Activated CD8-positive, alpha-beta memory T cell treated with anti-CD3 and anti-CD28 coated beads for 24 hours (primary cell): ENCODE measurements around the gene CLIP3.
"Not testable (repeated sequence)": the region's sequence is repeated elsewhere in the genome, so short reads cannot be mapped to it uniquely, and the experiment has no call there.

Source experiments
- DNase-seq: peaks from one replicate; pipeline ENCODE4 v3.0.0-alpha.2; 2020

CLIP3 gene, protein sequence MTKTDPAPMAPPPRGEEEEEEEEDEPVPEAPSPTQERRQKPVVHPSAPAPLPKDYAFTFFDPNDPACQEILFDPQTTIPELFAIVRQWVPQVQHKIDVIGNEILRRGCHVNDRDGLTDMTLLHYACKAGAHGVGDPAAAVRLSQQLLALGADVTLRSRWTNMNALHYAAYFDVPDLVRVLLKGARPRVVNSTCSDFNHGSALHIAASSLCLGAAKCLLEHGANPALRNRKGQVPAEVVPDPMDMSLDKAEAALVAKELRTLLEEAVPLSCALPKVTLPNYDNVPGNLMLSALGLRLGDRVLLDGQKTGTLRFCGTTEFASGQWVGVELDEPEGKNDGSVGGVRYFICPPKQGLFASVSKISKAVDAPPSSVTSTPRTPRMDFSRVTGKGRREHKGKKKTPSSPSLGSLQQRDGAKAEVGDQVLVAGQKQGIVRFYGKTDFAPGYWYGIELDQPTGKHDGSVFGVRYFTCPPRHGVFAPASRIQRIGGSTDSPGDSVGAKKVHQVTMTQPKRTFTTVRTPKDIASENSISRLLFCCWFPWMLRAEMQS

DNA sequence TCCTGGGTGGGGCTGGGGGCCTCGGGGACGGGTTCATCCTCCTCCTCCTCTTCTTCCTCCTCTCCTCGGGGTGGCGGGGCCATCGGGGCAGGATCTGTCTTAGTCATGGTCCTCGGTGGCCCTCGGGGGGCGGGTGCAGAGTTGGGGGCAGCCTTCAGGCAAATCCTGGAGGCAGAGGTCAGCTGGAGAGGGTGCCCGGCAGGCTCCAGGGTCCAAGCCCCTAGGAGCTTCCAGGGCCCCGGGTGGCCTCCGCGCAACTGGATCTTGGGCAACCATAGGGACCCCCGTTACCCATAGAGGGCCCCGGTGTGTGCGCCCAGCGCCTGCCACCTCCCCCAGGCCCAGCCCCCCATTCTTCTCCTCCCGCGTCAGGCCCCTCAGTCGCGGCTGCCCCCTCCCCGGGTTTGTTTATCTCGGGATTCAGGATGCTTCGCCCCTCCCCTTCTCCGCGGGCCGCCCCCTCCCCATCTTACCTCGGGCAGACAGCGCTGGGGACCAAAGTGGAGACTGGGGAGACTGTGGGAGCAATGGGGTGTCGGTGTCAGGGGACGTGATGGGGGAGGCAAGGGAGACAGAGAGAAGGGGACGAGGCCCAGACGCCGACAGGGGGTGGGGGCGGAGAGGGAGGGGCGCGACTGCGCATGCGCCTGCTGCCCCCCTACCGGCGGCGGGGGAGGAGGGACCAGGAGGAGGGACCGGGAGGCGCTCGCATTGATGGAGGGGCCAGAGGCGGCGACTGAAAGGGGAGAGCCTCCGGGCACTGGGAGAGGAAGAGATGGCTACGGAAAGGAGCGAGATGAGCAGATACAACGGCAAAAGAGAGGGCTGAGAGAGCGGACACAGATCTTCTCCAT is at the start of gene CLIP3:
Gene CLIP3, minus strand, starts transcription at position 623 of the 854 bp plus-strand sequence. Its CDS starts 516 bp downstream, at position 107.
- peak; percentile 80 for DNase-seq

GRCh38 chr19:36081894-36082293 is 49.2 kb upstream of the CLIP3 start:
- DNase-seq, result no peak

DNA sequence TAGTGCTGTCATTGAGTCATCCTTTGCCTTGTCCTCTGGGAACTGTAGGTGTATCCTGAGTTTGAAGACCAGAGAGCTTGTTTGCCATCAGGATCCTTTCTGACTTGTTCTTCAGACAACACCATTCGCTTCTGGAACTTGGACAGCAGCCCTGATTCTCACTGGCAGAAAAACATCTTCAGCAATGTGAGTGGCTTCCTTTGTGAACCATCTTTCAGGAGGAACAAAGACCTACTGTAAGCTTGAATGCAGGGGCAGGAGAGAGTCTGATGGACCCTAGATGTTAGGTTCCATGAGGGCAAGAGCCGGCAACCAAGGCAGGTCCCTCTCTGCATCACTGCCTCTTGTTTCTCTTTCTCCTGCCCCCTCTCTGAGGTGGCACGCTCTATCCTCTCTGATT is 48.7 kb upstream of the CLIP3 start:
- DNase-seq, result no peak

DNA sequence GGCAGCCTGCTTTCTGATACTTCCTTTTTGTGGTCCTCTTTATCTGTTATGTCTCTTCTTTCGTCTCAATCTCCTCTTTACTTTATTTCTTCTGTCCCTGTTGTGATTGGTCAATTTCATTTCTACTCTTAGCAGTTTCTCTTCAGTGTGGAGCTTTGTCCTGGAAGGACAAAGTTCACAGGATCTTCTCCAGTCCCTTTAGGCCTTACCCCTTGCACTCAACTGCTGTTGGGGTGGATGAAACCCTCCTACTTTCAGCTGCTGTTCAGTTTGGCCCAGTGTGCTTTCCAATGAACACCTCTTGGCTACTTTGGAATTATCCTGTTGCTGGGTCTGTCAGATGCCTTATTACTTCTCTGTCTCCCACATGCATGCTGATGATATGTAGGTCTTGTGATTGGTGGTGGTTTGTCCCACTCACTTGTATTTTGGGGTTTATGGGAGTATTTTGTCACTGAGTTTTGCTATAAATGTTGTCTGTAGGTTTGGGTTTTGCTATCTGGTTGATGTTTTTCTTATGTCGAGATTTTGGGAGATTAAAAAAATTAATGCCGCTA is 46.8 kb upstream of the CLIP3 start:
- no peak for DNase-seq

DNA sequence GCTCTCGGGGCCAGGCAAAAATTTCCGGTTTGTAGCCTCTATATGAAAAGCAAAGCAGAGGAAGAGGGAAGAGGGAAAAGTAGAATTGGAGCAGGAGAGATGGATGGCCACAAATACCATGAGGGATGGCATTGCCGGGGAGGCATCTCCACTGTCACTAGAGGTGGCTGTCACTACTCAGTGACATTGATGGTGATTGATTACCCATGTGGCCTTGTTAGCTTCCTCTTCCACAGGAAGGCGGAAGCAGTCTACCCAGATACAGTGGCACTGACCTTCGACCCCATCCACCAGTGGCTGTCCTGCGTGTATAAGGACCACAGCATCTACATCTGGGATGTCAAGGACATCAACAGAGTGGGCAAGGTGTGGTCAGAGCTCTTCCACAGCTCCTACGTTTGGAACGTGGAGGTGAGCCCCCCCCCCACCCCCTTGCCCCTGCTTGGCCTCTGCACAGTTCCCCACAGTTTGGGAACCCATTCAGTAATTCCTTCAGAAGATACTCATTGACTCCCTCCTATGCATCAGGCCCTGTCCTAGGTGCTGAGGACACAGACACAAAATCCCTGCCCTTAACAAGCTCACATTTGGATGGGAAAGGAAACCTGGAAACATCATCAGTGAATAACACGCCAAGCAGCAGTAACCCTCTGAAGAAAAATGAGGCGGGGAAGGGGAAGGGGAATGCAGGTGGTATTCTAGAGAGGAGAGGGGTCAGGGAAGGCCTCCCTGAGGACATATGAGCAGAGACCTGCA is 40.6 kb upstream of the CLIP3 start:
- no peak for DNase-seq

DNA sequence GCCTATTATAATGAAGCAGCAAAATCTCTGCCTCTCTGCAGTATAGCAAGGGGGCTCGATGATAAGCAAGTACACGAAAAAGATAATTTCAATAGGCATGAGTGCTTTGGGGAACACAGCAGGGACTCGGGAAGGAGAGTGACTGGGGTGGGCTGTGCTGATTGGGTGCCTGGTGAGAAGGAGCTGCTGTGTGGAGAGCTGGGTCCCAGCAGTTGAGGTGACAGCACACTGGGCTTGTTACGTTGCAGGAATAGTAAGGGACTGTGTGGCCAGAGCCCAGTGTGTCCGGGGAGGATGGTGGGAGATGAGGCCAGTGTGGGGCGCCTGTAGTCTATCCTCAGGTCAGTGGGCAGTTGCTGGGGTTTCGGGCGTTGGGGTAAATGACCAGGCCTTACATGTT is 39.4 kb upstream of the CLIP3 start:
- no peak for DNase-seq

DNA sequence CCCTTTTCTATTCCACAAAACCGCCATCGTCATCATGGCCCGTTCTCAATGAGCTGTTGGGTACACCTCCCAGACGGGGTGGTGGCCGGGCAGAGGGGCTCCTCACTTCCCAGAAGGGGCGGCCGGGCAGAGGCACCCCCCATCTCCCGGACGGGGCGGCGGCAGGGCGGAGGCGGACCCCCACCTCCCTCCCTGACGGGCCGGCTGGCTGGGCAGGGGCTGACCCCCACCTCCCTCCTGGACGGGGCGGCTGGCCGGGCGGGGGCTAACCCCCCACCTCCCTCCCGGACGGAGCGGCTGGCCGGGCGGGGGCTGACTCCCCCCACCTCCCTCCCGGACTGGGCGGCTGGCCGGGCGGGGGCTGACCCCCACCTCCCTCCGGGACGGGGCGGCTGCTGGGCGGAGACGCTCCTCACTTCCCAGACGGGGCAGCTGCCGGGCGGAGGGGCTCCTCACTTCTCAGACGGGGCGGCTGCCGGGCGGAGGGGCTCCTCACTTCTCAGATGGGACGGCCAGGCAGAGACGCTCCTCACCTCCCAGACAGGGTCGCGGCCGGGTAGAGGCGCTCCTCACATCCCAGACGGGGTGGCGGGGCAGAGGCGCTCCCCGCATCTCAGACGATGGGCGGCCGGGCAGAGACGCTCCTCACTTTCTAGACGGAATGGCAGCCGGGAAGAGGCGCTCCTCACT is 36.3 kb upstream of the CLIP3 start:
- DNase-seq, result not testable (repeated sequence)

DNA sequence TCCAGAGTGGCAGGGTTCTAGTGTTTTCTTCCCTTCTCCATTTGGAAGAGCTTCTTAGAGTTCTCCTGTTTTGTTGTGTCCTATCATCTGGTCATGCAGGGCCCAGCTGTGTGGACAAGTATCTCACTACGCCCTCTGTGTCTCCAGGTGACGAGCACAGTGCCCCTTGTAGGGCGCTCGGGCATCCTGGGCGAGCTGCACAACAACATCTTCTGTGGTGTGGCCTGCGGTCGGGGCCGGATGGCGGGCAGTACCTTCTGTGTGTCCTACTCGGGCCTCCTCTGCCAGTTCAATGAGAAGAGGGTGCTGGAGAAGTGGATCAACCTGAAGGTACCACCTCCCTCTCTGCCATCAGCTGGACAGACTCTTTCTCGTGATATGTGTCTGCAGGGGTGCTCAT is 35.0 kb upstream of the CLIP3 start:
- no peak for DNase-seq

DNA sequence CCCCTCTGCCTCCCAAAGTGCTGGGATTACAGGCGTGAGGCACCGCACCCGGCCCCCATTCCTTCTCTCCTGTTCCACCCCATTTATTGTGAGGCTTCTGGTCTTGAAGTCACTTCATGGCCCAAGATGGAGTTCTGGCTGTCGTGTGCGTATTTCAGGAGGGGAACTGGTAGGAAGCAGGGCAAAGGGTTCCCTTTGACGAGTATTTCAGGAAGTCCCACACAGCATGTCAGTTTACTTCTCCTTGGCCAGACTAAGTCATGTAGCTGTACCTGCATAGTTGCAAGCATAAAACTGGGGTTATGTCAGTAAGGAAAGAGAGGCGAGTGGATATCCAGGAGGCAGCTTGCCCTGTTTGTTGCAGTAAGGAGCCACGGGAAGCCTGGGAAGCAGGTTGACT is 32.2 kb upstream of the CLIP3 start:
- DNase-seq, result no peak

DNA sequence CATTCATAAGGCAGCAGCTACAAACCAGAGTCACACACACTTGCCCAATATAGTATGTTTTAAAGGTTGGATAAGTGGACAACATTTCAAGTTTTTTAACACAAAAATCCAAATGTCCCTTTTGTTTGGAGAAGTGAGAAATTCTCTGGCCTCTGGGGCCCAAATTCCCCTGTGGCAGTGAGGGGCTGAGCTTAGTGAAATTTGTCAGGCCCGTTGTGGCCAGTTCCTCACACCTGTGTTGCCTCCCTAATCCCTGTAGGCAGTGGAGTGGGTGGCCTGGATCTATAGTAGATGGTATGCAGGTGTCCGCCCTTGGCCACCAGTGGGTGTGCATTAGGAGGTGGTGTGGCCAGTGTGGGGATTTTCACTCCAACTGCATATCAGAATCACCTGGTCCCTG is 28.7 kb upstream of the CLIP3 start:
- DNase-seq, result no peak

DNA sequence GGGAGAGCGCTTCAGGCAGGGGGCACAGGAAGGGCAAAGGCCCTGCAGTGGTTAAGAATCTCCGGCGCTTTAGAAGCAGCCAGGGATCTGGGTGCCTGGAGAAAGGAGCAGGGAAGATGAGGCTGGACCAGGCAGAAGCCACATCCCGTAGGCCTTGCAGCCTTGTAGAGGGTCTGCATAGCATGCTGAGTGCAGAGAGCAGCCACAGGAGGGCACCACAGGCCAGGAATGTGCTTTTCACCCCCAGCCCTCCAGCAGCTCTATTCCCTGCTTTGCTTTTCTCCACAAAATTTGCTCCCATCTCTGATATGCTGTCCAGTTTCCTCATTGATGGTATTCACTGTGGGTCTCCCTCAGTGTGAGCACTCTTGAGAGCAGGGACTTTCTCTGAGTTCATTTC is 27.8 kb upstream of the CLIP3 start:
- no peak for DNase-seq

GRCh38 chr19:36059180-36059910 is 26.7 kb upstream of the CLIP3 start:
- no peak for DNase-seq

GRCh38 chr19:36058481-36059179 is 26.0 kb upstream of the CLIP3 start:
- DNase-seq, result no peak

DNA sequence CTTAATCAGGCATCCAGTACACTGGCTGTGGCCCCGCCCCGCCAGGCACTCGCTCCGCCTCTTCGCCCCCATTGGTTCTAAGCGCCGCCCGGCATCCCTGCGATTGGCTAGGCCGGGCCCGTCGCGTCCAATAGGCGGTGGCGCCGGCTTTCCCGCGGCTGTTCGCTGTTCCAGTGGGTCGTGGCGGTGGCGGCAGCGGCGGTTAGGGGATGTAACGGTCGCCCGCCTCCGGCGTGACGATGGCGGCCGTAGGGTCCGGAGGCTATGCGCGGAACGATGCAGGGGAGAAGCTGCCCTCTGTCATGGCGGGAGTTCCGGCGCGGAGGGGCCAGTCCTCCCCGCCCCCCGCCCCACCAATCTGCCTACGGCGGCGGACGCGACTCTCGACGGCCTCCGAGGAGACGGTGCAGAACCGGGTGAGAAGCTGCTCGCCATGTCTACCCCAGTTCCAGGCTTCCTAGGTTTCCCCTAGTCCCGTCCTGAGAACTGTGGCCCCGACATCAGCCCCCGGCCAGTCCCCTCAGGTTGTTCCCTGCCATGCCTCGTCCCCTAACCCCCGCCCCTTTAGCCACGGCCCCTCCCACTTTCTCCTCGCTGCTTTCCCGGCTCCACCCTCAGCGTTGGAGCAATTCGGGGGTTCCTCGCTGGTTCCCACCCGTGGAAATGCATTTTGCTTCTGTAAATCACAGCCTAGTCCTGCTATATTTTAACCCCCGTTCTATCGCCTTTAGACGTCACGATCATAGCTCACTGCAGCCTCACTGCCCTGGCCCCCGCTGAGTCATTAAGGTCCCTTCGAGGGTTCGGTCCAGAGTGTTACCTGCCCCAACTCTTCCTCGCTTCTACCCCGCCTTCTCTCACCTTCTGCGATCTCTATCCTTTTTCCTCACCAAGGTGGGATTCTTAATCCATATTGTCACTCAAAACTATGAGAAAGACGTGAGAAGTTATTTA is 22.3 kb upstream of the CLIP3 start, which contains the start of gene WDR62:
Gene WDR62, plus strand, starts transcription at position 165 of the 954 bp plus-strand sequence. Its CDS starts 75 bp downstream, at position 240.
- DNase-seq, result peak; percentile 98

DNA sequence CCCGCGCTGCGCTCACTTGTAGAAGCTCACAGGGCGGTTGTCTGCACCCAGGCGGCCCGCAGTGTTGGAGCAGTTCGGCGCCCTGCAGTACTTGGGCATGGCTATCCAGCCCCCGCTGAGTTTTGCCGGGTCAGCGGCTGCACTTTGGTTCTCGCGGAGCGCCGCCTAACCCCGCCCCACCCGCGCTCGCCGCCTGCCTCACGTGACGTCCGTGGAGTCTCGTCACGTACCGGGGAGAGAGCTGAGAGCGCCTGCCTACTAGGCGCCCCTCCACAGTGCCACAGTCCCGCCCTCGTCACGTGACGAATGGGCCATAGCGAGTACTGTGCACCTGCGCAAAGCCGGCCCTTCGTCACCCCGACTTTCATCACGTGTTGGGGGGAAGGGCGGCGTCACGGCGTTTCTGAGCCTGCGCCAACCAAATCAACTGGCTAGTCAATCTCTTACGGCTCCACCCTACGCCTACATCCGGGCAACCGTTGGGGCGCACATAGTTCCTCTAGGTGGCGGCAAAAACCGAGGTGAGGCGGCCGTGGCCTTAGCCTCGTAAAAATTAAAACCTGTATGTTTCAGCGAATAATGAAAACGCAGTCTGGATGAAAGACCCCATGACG is 21.6 kb upstream of the CLIP3 start, which contains the start of gene THAP8:
Gene THAP8, minus strand, starts transcription at position 167 of the 614 bp plus-strand sequence. Its CDS starts 68 bp downstream, at position 99.
- DNase-seq, result peak; percentile 99

GRCh38 chr19:36051637-36052036 is 19.0 kb upstream of the CLIP3 start:
- DNase-seq, result no peak

- no peak for DNase-seq
These were observed 18.6 kb upstream of the CLIP3 start for GRCh38 chr19:36051236-36051635.

- no peak for DNase-seq
These were observed 16.5 kb upstream of the CLIP3 start for GRCh38 chr19:36049080-36049698.
